ENCODE data around the gene DMD. TPM values are rescaled to one million over a fixed set of nuclear protein-coding genes. Genes with fewer than 3 reads are reported as not detected.

The DMD gene
- total RNA-seq, 1 donor from 2014 or later, result 2.5 TPM

- TF ChIP-seq CTCF (IDR thresholded peaks at IDR 0.05; ENCODE audit: insufficient read depth, low read length, poor library complexity, severe bottlenecking), result no peak
- H3K36me3 ChIP-seq (ENCODE audit: control insufficient read depth, insufficient read depth, low read length), result no peaks in the 10 kb centered on the region
- no peak overlapping the region for H3K4me3 ChIP-seq (ENCODE audit: low read depth, low read length)
- no peak for DNase-seq (ENCODE audit: low read depth)
- no peaks in the 10 kb centered on the region for H3K27me3 ChIP-seq (ENCODE audit: control insufficient read depth, insufficient read depth, low read length)
Observed at GRCh38 chrX:32293962-32294700, 917.2 kb downstream of the DMD start.

DNA sequence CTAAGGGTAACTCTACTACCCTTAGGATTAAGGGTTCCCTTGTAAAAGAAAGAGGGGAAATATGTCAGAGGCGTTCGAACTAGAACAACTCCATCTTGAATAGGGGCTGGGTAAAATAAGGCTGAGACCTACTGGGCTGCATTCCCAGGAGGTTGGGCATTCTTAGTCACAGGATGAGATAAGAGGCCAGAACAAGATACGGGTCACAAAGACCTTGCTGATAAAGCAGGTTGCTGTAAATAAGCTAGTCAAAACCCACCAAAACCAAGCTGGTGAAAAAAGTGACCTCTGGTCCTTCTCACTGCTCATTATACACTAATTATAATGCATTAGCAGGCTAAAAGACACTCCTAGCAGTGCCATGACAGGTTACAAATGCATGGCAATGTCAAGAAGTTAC lies 922.0 kb downstream of the DMD start:
- no peak for TF ChIP-seq CTCF (IDR thresholded peaks at IDR 0.05; ENCODE audit: insufficient read depth, low read length, poor library complexity, severe bottlenecking)

DNA sequence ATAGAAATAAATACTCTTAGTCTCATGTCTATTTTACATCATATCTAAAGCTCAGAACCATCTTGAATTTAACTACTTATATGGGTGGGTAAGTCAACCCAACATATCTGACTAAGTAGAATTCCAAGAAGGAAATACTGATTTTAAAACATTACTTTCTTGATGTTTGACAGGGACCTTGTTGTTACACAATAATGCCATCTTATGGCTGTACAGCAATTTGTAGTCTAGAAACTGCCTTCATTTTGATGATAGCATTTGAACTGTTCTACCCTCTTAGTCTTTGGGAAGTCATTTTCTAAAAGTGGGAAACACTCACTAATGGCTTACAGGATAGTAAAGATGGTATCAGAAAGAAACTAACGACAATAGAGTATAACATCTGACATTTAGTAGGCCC lies 929.5 kb downstream of the DMD start:
- Histone ChIP-seq H3K27me3 (ENCODE audit: control insufficient read depth, insufficient read depth, low read length) (no peaks in the 10 kb centered on the region), H3K4me3 (ENCODE audit: low read depth, low read length) (no peak overlapping the region), H3K36me3 (ENCODE audit: control insufficient read depth, insufficient read depth, low read length) (no peaks in the 10 kb centered on the region)
- DNase-seq (ENCODE audit: low read depth), result no peak
- TF ChIP-seq CTCF (IDR thresholded peaks at IDR 0.05; ENCODE audit: insufficient read depth, low read length, poor library complexity, severe bottlenecking), result no peak

More for the DNA sequence above, 922.0 kb downstream of the DMD start:
- no peak overlapping the region for H3K4me3 ChIP-seq (ENCODE audit: low read depth, low read length)
- H3K27me3 ChIP-seq (ENCODE audit: control insufficient read depth, insufficient read depth, low read length), result no peaks in the 10 kb centered on the region
- no peaks in the 10 kb centered on the region for H3K36me3 ChIP-seq (ENCODE audit: control insufficient read depth, insufficient read depth, low read length)
- no peak for DNase-seq (ENCODE audit: low read depth)

DNA sequence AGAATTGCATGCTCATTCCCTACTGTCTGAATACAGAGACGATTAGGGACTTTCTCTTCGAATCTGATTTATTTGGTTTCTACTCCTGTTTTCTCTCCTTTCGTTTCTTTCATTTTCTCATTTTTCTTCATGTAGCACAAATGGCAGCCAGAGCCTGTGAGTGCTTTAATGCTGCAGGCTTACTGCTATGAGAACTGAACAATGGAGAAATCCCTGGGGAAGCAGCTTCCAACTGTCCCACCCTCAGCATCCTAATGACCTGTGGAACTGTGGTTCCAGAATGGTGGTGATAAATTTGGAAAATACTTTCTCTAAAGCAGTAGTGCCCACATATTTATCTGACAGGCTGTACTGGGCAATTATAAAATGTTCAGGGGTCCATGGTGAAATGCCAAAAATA lies 930.4 kb downstream of the DMD start:
- Histone ChIP-seq H3K27me3 (ENCODE audit: control insufficient read depth, insufficient read depth, low read length) (no peaks in the 10 kb centered on the region), H3K4me3 (ENCODE audit: low read depth, low read length) (no peak overlapping the region), H3K36me3 (ENCODE audit: control insufficient read depth, insufficient read depth, low read length) (no peaks in the 10 kb centered on the region)
- DNase-seq (ENCODE audit: low read depth), result no peak
- no peak for TF ChIP-seq CTCF (IDR thresholded peaks at IDR 0.05; ENCODE audit: insufficient read depth, low read length, poor library complexity, severe bottlenecking)

DNA sequence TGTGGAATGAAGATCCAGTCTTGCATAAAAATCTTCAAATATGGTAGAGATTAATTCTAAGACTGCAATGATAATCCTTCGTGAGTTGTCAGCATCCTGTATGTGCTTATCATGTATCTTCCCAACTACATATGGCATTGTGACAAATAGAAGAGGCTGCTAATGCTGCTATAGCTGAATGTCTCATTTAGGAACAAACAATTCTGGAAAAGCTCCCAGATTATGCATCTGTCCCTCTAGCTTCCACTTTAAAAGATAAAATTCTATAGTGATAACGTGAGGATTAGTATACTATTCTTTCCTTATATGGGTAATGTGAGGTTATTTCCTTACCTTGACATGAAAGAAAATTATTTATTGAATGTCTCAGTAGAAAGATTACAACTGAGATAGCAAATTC lies 930.9 kb downstream of the DMD start:
- no peaks in the 10 kb centered on the region for H3K27me3 ChIP-seq (ENCODE audit: control insufficient read depth, insufficient read depth, low read length)
- H3K4me3 ChIP-seq (ENCODE audit: low read depth, low read length), result no peak overlapping the region
- H3K36me3 ChIP-seq (ENCODE audit: control insufficient read depth, insufficient read depth, low read length), result no peaks in the 10 kb centered on the region
- DNase-seq (ENCODE audit: low read depth), result no peak
- TF ChIP-seq CTCF (IDR thresholded peaks at IDR 0.05; ENCODE audit: insufficient read depth, low read length, poor library complexity, severe bottlenecking), result no peak

- no peak for DNase-seq (ENCODE audit: low read depth)
- Histone ChIP-seq H3K27me3 (ENCODE audit: control insufficient read depth, insufficient read depth, low read length) (no peaks in the 10 kb centered on the region), H3K36me3 (ENCODE audit: control insufficient read depth, insufficient read depth, low read length) (no peaks in the 10 kb centered on the region), H3K4me3 (ENCODE audit: low read depth, low read length) (no peak overlapping the region)
- no peak for TF ChIP-seq CTCF (IDR thresholded peaks at IDR 0.05; ENCODE audit: insufficient read depth, low read length, poor library complexity, severe bottlenecking)
Observed at GRCh38 chrX:32276153-32276552, 935.2 kb downstream of the DMD start.

All from kidney epithelial cell (primary cell).